ENCODE results near the gene CTDP1. TPM values are rescaled to one million over a fixed set of nuclear protein-coding genes. Genes with fewer than 3 reads are reported as not detected.

CTDP1 gene
- total and polyA plus RNA-seq, 4 donors: 2.7 to 13.9 (median 10.5) TPM

DNA sequence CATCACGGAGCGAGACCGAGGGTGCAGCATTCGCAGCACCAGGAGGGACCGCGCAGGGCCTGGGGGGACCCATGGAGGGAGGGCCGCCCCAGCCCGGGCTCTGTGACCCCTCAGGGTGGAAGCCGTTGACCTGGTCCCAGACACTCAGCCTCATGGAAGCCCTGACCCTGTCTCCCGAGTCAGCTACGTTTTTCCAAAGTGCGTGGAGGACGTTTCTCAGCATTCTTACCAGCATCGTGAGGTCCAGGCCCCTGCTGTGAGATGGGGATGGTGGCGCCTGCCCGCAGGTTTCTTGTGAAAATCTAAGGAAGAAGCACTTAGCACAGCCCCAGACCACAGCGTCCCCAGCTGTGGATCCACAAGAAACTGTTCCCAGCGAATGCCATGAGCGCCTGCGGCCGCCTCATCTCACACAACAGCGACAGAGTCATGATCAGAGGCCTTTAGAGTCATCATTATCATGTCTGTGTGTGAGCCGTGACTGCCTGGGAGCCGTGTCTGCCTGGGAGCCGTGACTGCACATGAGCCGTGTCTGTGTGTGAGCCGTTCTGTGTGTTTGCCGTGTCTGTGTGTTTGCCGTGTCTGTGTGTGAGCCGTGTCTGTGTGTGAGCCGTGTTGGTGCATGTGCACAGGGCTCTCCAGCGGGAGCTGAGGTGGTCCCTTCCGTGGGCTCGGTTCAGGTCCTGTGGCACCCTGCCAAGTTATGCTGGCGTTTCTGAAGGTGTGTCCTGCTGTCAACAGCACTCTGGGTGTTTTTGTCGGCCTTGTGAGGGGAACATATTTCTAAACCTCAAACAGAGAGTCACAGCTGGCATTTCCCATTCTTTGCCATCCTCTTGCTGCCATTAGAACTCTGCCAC lies 68.9 kb downstream of the CTDP1 start:
- Histone ChIP-seq H3K4me3 (ENCODE audit: low read depth in 1 of 3, low read length in 3 of 3) (no peak overlapping the region), H3K9me3 (ENCODE audit: control insufficient read depth in 4 of 4, low read length in 3 of 4) (peaks cover 0 to 1% (median 0%) of the 10 kb centered on the region in 4 donors), H3K4me1 (ENCODE audit: control insufficient read depth in 4 of 4, insufficient read depth in 4 of 4, low read length in 3 of 4) (no peaks in the 10 kb centered on the region), H3K27ac (ENCODE audit: low read depth in 1 of 2, low read length in 2 of 2) (no peak overlapping the region), H3K27me3 (ENCODE audit: control insufficient read depth in 4 of 4, insufficient read depth in 4 of 4, low read length in 3 of 4) (no peaks in the 10 kb centered on the region), H3K36me3 (ENCODE audit: control insufficient read depth in 4 of 4, insufficient read depth in 3 of 4, low read depth in 1 of 4, low read length in 3 of 4) (peaks cover 3 to 9% (median 5%) of the 10 kb centered on the region in 4 donors), H3K9ac (ENCODE audit: low read depth in 1 of 2, low read length in 2 of 2) (no peak overlapping the region)
- no peak for DNase-seq (ENCODE audit: low spot score)
- WGBS: 94% methylated on average over 36 of the region's 36 CpGs
- TF ChIP-seq YY1 (IDR thresholded peaks at IDR 0.05): no peak
- no peak for TF ChIP-seq TAF1 (conservative IDR thresholded peaks at IDR 0.05)
- TF ChIP-seq, protein P1, sequence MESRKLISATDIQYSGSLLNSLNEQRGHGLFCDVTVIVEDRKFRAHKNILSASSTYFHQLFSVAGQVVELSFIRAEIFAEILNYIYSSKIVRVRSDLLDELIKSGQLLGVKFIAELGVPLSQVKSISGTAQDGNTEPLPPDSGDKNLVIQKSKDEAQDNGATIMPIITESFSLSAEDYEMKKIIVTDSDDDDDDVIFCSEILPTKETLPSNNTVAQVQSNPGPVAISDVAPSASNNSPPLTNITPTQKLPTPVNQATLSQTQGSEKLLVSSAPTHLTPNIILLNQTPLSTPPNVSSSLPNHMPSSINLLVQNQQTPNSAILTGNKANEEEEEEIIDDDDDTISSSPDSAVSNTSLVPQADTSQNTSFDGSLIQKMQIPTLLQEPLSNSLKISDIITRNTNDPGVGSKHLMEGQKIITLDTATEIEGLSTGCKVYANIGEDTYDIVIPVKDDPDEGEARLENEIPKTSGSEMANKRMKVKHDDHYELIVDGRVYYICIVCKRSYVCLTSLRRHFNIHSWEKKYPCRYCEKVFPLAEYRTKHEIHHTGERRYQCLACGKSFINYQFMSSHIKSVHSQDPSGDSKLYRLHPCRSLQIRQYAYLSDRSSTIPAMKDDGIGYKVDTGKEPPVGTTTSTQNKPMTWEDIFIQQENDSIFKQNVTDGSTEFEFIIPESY (IDR thresholded peaks at IDR 0.05): no peak
- no peak for TF ChIP-seq NR2F2 (IDR thresholded peaks at IDR 0.05)
- TF ChIP-seq, protein P2, sequence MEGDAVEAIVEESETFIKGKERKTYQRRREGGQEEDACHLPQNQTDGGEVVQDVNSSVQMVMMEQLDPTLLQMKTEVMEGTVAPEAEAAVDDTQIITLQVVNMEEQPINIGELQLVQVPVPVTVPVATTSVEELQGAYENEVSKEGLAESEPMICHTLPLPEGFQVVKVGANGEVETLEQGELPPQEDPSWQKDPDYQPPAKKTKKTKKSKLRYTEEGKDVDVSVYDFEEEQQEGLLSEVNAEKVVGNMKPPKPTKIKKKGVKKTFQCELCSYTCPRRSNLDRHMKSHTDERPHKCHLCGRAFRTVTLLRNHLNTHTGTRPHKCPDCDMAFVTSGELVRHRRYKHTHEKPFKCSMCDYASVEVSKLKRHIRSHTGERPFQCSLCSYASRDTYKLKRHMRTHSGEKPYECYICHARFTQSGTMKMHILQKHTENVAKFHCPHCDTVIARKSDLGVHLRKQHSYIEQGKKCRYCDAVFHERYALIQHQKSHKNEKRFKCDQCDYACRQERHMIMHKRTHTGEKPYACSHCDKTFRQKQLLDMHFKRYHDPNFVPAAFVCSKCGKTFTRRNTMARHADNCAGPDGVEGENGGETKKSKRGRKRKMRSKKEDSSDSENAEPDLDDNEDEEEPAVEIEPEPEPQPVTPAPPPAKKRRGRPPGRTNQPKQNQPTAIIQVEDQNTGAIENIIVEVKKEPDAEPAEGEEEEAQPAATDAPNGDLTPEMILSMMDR (IDR thresholded peaks at IDR 0.05; ENCODE audit: low read depth, low read length, missing input control): no peak
- TF ChIP-seq EGR1 (IDR thresholded peaks at IDR 0.05; ENCODE audit: low read depth in 2 of 2): no peak
- no peak for TF ChIP-seq RXRA (IDR thresholded peaks at IDR 0.05)
- TF ChIP-seq, protein P3, sequence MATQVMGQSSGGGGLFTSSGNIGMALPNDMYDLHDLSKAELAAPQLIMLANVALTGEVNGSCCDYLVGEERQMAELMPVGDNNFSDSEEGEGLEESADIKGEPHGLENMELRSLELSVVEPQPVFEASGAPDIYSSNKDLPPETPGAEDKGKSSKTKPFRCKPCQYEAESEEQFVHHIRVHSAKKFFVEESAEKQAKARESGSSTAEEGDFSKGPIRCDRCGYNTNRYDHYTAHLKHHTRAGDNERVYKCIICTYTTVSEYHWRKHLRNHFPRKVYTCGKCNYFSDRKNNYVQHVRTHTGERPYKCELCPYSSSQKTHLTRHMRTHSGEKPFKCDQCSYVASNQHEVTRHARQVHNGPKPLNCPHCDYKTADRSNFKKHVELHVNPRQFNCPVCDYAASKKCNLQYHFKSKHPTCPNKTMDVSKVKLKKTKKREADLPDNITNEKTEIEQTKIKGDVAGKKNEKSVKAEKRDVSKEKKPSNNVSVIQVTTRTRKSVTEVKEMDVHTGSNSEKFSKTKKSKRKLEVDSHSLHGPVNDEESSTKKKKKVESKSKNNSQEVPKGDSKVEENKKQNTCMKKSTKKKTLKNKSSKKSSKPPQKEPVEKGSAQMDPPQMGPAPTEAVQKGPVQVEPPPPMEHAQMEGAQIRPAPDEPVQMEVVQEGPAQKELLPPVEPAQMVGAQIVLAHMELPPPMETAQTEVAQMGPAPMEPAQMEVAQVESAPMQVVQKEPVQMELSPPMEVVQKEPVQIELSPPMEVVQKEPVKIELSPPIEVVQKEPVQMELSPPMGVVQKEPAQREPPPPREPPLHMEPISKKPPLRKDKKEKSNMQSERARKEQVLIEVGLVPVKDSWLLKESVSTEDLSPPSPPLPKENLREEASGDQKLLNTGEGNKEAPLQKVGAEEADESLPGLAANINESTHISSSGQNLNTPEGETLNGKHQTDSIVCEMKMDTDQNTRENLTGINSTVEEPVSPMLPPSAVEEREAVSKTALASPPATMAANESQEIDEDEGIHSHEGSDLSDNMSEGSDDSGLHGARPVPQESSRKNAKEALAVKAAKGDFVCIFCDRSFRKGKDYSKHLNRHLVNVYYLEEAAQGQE (IDR thresholded peaks at IDR 0.05): no peak
- TF ChIP-seq, protein P4, sequence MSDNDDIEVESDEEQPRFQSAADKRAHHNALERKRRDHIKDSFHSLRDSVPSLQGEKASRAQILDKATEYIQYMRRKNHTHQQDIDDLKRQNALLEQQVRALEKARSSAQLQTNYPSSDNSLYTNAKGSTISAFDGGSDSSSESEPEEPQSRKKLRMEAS (IDR thresholded peaks at IDR 0.05): no peak
- no peak for TF ChIP-seq RAD21 (IDR thresholded peaks at IDR 0.05)
- TF ChIP-seq JUND (IDR thresholded peaks at IDR 0.05): no peak
- no peak for TF ChIP-seq HNF4A (conservative IDR thresholded peaks at IDR 0.05)
- TF ChIP-seq GABPA (IDR thresholded peaks at IDR 0.05 in 1 of 2, conservative IDR thresholded peaks at IDR 0.05 in 1 of 2): no peak
- TF ChIP-seq, protein P5, sequence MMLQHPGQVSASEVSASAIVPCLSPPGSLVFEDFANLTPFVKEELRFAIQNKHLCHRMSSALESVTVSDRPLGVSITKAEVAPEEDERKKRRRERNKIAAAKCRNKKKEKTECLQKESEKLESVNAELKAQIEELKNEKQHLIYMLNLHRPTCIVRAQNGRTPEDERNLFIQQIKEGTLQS (IDR thresholded peaks at IDR 0.05): no peak
- TF ChIP-seq FOXA1 (IDR thresholded peaks at IDR 0.05): no peak
- TF ChIP-seq SP1 (IDR thresholded peaks at IDR 0.05): no peak
- TF ChIP-seq FOXA2 (IDR thresholded peaks at IDR 0.05): no peak

Data from liver (tissue), 9 donors.